ENCODE results near the gene CAMK2G.
"Not testable (repeated sequence)": the region's sequence is repeated elsewhere in the genome, so short reads cannot be mapped to it uniquely, and the experiment has no call there.

The CAMK2G gene

DNA sequence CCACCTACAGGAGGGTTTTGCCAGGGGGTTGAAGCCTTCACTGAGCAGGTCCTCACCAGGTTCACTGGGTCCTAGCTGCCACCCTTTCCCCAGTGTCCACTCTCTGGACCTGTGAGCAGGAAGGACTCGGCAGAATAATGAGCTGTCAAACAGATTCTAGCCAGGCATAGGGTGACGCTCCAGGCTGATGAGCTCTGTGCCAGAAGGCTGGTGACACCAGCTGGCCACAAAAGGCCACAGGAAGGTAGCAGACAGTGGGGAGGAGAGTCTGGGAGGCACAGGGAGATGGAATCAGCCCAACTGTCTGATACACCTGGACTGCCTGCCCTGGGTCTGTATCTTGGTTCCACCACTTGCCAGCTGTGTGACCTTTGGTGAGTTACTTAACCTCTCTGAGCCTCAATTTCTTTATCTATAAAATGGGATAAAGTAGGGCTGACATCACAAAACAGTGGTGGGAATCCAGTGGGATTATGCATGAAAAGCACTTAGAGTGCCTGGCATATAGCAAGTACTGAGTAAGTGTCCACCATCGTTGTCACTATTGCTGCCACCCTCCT is 36.3 kb downstream of the CAMK2G start:
- no peak for DNase-seq

DNA sequence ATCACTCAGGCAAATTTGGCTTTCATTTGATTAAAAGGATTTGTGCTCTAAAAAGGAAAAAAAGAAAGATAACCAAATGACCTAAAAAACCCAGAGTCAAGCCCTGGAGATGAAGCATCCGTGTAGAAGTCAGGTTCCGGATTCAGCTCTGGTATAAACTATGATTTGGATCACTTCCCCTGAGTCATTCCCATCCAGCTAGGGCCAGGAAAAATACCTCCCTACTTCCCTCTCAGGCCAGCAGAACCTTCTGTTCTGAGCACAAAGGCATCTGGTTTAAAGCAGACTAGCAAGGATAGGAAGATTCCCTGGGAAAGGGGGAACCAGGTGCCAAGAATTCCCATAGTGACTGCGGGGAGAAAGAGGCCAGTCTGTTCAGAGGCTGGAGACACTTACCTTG is 37.3 kb downstream of the CAMK2G start:
- DNase-seq = no peak

DNA sequence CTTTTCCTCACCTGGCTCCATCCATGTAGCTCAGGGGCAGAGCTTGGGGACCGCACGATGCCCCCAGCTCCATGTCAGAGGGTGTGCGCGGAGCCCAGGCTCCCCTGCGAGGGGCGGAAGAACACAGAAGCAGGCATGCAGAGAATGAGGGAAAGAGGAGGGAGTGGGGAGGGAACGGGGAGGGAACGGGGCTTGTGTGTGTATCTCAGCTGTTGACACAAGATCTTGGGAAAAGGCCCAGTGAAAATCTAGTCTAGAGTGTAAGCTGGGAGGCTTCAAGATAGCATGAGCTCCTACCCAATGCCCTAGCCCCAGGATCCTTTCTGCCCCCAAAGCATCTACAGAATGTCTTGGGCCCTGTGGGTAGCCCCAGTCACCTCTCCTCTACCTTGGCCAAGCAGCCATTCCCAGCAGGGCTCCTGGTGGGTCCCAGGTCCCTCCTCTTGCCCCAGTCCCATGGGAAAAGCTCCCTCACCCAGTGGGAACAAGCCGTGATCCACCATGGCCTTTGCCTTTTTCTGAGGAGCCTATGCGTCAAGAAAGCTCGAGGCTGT is 37.9 kb downstream of the CAMK2G start:
- no peak for DNase-seq

DNA sequence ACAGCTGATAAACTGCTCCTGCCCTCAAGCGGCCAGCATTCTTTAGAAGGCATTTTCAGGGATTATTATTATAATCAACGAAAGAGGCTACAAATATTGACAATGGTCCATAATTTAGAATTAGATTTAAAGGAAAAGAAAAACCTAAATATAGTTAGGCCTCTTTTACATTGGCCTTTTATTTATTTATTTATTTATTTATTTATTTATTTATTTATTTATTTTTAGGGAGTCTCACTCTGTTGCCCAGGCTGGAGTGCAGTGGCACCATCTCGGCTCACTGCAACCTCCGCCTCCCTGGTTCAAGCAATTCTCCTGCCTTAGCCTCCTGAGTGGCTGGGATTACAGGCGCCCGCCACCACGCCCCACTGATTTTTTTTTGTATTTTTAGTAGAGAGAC is 45.3 kb downstream of the CAMK2G start:
- DNase-seq = not testable (repeated sequence)

DNA sequence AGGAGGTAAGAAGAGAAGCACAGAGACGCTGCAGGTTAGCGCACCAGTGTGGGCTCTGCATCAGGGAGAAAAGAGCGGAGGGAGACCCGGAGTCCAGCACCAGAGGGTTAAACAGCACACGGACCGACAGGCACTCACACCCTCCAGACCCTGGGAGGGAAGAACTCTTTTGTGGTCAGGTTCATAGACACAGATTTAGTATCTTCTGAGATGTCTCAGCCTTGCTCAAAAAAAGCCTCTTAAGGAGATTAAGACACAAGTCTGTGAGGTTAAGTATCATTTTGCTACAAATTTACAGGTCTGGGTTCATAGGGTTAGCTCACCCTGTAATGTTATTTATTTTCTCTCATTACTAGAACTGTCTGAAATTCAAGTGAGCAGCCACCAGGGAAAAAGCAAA is 46.2 kb downstream of the CAMK2G start:
- no peak for DNase-seq

DNA sequence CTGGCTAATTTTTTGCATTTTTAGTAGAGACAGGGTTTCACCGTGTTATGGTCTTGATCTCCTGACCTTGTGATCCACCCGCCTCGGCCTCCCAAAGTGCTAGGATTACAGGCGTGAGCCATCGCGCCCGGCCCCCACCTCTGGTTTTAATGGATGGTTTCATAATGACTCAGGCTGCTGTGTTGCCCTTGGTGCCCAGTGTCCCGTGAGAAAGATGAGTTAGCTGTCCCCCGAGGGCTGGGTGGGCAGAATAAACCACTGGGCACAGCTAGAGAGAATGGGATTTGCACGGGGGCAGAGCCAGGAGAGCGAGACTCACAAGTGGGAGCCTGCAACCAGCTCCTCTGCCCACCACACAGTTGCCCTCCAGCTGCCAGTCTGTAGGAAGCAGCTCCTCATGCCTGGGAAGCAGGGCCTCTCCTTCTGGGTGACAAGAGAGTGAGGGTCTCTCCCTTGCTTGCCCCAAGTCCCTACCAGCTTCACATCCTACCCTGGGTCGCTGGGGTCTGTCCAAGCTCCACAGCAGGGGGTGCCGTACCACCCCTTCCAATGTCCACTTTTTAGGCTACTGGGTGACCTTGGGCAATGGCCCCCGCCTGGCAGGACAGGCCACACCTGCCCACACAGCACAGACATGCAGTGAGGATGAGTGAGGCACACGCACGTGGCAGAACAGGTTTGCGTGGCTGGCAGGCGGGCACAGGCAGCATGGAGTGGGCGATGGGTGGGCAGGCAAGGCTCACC is 46.8 kb downstream of the CAMK2G start:
- DNase-seq = no peak

DNA sequence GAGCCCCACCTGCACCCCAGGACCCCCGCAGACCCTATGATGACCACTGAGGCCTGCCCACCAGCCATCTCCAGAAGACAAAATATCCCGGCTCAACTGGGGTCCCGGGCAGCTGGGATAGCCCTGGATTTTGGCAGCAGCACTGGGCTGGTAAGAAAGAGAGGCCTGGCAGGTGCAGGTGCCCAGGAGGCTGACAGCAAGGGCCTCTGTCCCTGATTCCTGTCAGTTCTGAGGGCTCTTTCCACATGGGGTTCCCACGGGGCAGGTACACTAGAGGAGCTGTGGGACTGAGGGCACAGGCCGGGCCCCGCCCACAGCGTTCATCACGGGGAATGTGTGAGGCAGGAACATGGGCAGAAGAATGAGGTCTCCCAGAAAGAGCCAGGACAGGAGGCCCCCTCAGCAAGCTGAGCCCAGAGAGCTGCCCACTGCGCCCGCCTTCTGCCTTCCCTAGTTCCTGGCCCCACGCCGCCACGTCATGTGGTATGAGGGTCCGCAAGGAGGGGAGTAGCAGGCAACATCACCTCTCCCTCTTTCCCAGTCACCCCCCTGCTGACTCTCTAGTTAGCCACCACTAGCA is 50.1 kb downstream of the CAMK2G start:
- DNase-seq = no peak

DNA sequence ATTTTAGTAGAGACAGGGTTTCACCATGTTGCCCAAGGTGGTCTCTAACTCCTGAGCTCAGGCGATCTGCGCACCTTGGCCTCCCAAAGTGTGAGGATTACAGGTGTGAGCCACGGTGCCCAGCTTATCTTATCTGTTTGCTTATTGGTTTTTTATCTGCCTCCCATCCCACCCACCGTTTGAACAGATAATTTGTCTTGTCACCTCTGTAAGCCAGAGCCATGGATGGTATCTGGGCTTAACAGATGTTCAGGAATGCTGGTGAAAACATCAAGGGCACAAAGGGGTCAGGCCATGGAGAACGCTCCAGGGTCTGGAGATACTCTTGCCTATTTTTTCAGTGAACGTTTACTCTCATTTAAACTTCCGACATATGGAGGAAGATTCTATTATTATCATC is 51.0 kb downstream of the CAMK2G start:
- DNase-seq = no peak

DNA sequence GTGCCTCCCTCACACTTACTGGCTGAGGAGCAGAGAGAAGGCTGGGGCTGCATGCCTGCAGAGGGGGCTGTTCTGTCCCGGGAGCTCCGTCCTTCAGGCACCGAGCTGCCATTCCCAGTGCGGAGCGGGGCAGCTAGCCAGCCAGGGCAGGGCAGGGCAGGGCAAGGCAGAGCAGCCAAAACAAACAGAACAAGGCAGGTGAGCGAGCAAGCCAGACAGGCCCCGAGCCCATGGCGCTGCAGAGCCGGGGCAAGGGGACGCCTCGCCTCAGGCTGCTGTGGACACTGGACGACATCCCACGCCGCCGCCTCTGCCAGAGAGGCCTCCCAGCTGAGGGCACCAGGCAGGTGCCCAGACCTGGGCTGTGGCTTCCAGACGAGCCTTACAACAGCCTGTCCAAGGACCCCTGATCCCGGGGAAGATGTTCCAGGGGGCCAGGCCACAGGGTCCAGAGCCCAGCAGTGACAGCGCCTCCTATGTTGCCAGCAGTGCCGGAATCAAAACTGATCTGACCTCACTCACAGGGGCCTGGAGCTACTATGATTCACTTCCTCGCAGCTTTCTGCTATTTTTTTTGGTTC is 54.8 kb downstream of the CAMK2G start:
- no peak for DNase-seq

DNA sequence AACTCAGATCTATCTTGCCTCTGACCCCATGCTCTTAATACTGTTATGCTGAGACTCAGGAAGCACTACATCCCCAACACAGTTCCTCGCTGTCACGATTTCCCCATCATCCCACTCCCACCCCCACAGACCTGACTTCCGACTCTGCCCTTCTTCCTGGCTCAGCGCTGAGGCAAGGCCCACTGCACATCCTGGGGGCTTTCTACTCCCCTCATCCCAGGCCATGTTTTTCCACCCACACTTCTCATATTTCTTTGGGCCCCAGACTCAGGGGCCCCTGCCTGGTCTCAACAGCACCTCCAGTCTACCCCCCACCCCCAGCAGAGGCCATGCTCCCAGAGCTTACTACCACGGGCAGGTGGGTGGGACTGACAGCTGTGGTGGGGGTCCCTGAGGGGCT is 55.3 kb downstream of the CAMK2G start:
- DNase-seq = no peak

DNA sequence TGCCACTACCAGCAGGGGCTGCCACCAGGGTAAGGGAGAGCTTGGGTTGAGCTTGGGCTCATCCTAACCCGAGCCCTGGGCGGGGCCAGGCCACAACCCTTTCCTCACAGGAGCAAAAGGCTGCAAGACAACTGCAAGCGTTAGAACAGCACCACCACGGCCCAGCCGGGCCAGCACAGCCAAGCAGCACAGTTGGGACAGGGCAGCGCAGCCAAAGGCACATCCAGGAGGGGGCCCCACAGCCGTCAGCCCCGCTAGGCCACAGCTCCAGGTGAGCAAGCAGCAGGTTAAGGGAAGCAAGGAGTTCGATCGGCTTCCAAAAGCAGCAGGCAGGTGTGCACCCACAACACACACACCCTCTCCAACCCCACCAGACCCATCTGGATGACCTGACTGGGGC is 56.0 kb downstream of the CAMK2G start:
- DNase-seq = no peak

DNA sequence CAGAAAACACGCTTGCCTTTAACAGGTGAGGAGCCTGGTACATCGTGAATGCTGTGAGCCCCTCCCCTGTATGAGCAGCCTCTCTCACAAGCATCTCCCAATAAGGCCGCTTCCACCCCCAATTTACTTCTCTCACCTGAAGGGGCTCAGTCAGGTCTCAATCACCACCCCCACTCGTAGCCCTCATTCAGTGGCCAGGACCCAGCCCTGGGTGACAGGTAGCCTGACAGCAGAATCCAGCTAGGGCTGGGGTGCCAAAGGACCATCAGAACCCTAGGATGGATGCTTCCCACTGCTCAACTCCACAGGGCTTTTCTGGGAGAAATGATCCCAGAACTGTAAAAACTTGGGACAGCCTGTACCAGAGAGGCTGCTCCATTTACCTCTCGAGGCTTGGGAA is 56.5 kb downstream of the CAMK2G start:
- no peak for DNase-seq

DNA sequence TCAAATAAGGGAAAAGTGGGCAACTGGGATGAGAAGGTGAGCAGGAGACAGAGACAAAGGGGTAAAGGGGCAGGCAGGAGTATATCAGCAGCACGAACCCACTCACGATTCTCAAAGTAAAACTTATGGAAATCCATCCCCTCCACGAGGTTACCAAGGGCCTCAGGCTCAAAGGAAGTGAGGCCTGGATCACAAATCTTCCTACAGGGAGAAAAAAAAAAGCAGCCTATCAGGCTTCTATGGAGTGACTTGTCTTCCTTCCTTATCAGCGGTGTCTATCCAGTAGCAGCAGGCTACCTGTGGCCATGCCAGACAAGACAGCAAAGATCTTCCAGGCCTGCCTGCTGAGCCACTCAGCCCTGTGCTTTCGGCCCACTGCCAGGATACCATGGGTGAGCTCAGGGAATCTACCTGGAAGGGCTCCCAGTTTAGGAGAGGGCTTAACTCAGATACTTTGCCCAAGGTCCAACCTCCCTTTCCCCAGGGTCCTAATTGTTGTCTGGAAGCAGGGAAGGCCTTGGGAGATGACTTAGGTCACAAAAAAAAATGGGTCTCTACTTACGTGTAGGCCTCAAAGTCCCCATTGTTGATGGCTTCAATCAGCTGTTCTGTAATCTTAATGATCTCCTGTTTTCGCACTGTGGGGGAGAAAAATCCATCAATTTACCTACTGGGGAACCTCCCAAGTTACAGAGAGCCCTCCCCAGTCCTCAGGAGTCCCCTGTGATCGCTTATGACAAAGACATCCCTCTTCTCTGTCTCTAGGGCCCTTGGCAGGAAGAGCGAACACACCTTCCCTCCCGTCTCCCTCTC is 57.2 kb downstream of the CAMK2G start:
- no peak for DNase-seq

DNA sequence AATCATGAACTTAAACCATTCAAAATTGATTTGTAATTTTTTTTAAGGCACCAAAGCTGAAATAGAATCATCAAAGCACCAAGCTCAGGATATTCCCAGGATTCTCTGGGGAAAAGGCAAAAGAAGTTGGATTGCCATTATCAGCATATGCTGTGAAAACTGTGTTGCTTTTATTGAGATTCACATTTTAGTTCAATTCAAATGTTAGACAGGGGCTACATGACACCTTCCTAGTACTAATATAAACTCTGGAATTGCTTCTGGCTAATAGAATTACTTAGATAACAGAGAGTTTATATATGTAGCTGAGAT is 58.7 kb downstream of the CAMK2G start:
- DNase-seq = no peak

DNA sequence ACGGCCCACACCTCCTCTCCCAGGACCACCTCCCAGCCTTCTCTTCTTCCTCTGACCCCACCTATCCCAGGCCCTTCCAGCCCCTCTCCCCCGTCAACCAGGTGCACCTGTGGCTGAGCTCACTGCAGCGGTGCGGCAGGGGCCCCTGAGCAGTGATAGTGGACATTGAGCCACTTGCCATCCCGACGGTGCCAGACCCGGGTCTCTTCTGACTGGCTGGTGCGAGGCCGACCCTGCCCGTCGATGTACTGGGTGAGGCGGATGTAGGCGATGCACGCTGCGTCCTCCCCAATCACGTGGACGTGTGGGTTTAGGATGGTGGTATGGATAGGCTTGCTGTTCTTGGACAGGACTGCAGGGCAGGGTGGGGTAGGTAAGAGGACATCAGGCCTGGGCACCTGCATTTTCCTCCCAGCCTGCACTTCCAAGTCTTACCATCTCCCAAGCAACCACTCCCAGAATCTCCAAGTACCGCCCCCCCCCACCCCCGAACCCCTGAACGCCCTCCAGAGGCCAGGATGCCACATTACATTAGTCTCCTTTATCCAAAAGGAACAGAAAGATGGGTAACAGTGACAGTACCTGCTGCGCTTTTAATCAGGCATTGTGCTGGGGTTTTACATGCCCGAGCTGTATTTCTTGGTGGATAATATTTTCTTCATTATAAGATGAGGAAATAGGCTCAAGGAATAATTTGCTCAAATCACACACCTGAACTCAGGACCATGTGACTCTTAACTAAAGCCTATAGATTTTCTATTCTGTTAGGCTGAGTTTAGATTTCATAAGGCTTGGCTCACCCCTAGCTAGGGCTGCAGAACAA is 59.2 kb downstream of the CAMK2G start:
- no peak for DNase-seq

DNA sequence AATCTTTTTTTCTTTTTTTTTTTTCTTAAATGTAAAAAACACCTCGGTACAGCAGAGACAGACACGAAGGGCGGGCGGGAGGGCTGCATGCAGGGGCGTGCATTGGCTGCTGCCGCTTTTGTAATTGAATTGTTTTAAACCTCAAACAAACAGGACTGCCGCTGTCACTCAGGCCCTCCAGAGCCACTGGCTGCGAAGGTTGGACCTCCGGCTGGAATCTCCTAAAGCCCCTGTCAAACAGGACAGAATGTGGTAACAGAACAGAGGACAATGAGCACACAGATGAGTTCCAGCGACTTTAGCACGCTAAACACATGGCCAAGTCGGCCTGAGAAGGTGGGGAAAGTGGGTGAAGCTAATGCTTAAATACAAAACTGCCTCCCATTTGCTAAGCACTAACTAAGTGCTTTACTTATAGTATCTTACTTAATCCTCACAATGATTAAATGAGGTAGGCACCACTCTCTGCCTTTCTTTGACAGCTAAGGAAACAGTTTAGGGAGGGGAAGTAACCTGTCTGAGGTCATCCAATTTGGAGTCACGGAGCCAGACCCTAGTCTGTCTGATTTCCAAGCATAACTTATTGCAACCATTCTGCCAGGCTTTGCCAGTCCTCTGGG is 60.0 kb downstream of the CAMK2G start:
- no peak for DNase-seq

DNA sequence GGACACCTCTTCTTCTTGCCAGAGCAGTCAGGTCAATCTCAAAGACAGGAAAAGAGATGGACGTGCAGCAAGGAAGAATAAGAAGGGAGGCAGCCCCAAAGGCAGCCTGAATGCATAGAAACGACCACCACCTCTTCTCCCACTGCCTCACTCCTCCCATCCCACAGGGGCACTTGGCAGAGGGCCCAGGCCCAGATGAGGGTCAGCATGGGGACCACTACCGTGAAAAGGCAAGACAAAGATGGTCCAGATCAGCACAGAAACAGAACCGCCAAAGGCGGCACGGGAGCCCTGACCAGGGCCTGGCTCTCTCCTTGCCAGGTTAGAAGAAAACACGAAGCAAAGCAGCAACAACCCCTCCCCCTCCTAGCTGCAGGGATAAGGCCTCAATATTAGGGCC is 61.0 kb downstream of the CAMK2G start:
- DNase-seq = no peak

DNA sequence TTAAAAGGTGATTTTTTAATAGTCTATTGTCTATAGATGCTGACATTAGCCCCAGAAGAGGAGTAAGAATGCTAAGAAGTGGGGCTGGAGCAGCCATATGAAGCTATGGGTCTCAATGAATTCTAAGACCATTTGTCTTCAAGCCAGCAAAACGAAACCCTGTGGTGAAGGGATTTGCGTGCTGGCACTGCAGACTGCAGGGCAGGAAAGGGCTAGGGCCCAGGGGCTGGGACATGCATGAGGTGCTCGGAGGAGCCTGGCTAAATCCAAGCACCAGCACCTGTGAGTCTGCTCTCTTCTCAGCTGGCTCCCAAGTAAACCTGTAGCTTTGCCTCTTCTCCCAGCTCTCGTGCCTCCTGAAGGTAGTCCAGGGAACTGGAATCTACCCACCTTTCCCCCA is 61.7 kb downstream of the CAMK2G start:
- DNase-seq = no peak

DNA sequence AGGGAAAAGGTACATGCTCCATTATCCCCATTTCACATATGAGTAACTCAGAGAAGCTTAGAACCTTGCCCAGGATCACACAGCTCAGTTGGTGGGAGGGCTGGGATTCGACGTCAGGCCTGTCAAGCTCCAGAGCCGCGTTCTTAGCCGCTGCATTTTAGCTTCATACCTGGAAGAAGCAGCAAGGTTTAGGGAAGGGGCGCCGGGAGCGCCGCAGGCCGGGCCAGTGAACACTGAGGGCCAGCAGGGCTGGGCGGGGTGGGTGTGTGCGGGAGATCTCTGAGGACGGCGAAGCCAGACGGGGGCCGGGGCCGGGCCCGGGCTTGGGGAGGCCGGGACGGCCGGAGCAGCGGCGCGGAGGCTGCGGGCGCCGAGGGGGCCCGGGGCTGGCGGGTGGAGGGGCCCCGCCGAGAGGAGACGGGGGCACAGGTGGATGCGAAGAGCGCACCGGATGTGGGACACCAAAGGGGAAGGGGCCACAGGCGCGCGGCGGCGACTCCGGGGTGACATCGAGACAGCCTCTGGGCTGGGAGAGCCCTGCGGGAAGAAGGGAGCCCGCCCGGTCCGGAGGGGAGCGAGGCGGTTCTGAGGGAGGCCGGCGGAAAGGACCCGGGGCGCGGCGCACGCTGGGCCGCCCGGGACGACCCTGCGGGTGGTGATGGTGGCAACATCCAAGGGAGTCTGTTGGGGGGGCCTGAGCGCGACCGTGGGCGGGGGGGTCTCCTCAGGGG is 63.5 kb downstream of the CAMK2G start:
- DNase-seq = no peak

DNA sequence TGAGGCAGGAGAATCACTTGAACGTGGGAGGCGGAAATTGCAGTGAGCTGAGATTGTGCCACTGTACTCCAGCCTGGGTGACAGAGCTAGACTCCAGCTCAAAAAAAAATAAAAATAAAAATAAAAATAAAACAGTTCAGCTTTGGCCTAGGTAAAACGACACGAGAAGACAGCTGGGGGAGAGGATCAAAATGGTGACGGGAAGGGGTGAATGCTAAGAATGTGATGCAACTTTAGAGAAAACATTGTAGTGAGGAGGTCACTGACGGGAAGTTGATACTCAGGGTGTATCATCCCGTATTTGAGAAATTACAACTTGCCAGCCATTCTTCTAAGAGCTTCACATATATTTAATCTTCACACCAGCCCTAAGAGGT is 64.0 kb downstream of the CAMK2G start:
- no peak for DNase-seq
